GM13977 (cell line): ENCODE measurements around the gene SPATS2L.

ENCODE experiments used
- DNase-seq: peaks from one replicate; pipeline ENCODE4 v3.0.0; 2012; ENCODE audit warnings: low spot score
- CTCF ChIP-seq: IDR thresholded peaks from 2 replicates; pipeline ENCODE4 v1.5.1; 2012; ENCODE audit warnings: mild to moderate bottlenecking, control low read depth; ENCODE audit not compliant: insufficient read depth; ENCODE audit errors: extremely low read depth, missing control alignments
- in situ Hi-C: fragments of 300-500 bp; cut with MboI; formaldehyde crosslinking; loops from one replicate; pipeline ENCODE4 v1.12.0; 2022; ENCODE audit warnings: low sequenced_read_pairs, low pct_unique_long_range_greater_than_20kb, mixed read lengths, inconsistent platforms; ENCODE audit not compliant: unreplicated experiment

SPATS2L gene

GRCh38 chr2:200335657-200336056 is 29.2 kb downstream of the SPATS2L start:
- in situ Hi-C loops: no loop called here
- no peak for DNase-seq
- no peak for TF ChIP-seq CTCF

GRCh38 chr2:200336980-200337615 is 30.6 kb downstream of the SPATS2L start:
- no peak for TF ChIP-seq CTCF
- DNase-seq: no peak
- in situ Hi-C loops: no loop called here

- no peak for DNase-seq
- no peak for TF ChIP-seq CTCF
- in situ Hi-C loops: no loop called here
These were observed 31.1 kb downstream of the SPATS2L start for GRCh38 chr2:200337621-200338020.

GRCh38 chr2:200338692-200339091 is 32.2 kb downstream of the SPATS2L start:
- in situ Hi-C loops: no loop called here
- DNase-seq: no peak
- TF ChIP-seq CTCF: no peak

GRCh38 chr2:200340508-200341224 is 34.2 kb downstream of the SPATS2L start:
- in situ Hi-C loops: no loop called here
- TF ChIP-seq CTCF: no peak
- no peak for DNase-seq

- in situ Hi-C loops: no loop called here
- TF ChIP-seq CTCF: no peak
- DNase-seq: no peak
These were observed 34.9 kb downstream of the SPATS2L start for GRCh38 chr2:200341376-200341775.

- DNase-seq: no peak
- in situ Hi-C loops: no loop called here
- no peak for TF ChIP-seq CTCF
These were observed 35.7 kb downstream of the SPATS2L start for GRCh38 chr2:200342235-200342634.
